Right atrium auricular region (tissue), 2 donors: ENCODE data around the gene ERVH48-1. TPM values are rescaled to one million over a fixed set of nuclear protein-coding genes. Genes with fewer than 3 reads are reported as not detected.
"Not testable (repeated sequence)": the region's sequence is repeated elsewhere in the genome, so short reads cannot be mapped to it uniquely, and the experiment has no call there.

ENCODE experiments used
- DNase-seq: peaks from one replicate; pipeline ENCODE4 v3.0.0-alpha.2; 2019; ENCODE audit warnings: low spot score
- H3K27ac ChIP-seq, 2 donors: fragments of 200-600 bp; sonication (generic); 1 replicate in 1 of 2; 2 replicates in 1 of 2; pipeline ENCODE4 v1.5.1; 2016 to 2019
- H3K27me3 ChIP-seq, 2 donors: fragments of 200-600 bp; sonication (generic); one replicate each; pipeline versions ENCODE4 v1.5.1 to v1.6.0; 2017 to 2019
- H3K36me3 ChIP-seq: fragments of 200-600 bp; sonication (generic); one replicate; pipeline ENCODE4 v1.5.1; 2016
- H3K4me1 ChIP-seq, 2 donors: fragments of 200-600 bp; sonication (generic); one replicate each; pipeline versions ENCODE4 v1.5.1 to v1.6.0; 2017 to 2019
- H3K4me3 ChIP-seq, 2 donors: fragments of 200-600 bp; sonication (generic); 1 replicate in 1 of 2; 2 replicates in 1 of 2; pipeline ENCODE4 v1.5.1; 2017 to 2019; ENCODE audit warnings: mild to moderate bottlenecking in 1 of 2, moderate library complexity in 1 of 2
- H3K9me3 ChIP-seq, 2 donors: fragments of 200-600 bp; sonication (generic); one replicate each; pipeline ENCODE4 v1.5.1; 2019
- CTCF ChIP-seq, 2 donors: fragments of 200-600 bp; sonication (generic); IDR thresholded peaks; one replicate each; pipeline ENCODE4 v1.5.1; 2019; ENCODE audit warnings: antibody characterized with exemption in 2 of 2
- total RNA-seq, 2 donors: library from RNA; depleted of rRNA; stranded (reverse); fragments of >200 nt; gene quantifications; one replicate each; pipeline ENCODE4 v1.1.0, GENCODE V29; 2016

Gene ERVH48-1
- total RNA-seq, 2 donors from 2014 or later, result not detected

- Histone ChIP-seq H3K4me1 (peaks cover 0 to 10% of the 10 kb centered on the region in 2 donors), H3K9me3 (no peaks in the 10 kb centered on the region), H3K27ac (no peak overlapping the region), H3K4me3 (no peak overlapping the region), H3K36me3 (no peaks in the 10 kb centered on the region), H3K27me3 (no peaks in the 10 kb centered on the region)
- TF ChIP-seq CTCF (IDR thresholded peaks at IDR 0.05), result no peak
- DNase-seq, result no peak
These were observed 45.7 kb upstream of the ERVH48-1 start for GRCh38 chr21:42970946-42971653.

GRCh38 chr21:42969193-42969600 is 43.8 kb upstream of the ERVH48-1 start:
- TF ChIP-seq CTCF (IDR thresholded peaks at IDR 0.05), result no peak
- DNase-seq, result no peak
- Histone ChIP-seq H3K4me1 (peaks cover 0 to 6% of the 10 kb centered on the region in 2 donors), H3K9me3 (no peaks in the 10 kb centered on the region), H3K36me3 (no peaks in the 10 kb centered on the region), H3K4me3 (no peak overlapping the region), H3K27me3 (no peaks in the 10 kb centered on the region), H3K27ac (no peak overlapping the region)

- not testable (repeated sequence) for H3K9me3 ChIP-seq, H3K27ac ChIP-seq, DNase-seq, H3K4me1 ChIP-seq, H3K27me3 ChIP-seq, H3K36me3 ChIP-seq, H3K4me3 ChIP-seq
These were observed 42.2 kb upstream of the ERVH48-1 start for GRCh38 chr21:42967616-42968015.

- TF ChIP-seq CTCF (IDR thresholded peaks at IDR 0.05), result no peak
- Histone ChIP-seq H3K27me3 (no peaks in the 10 kb centered on the region), H3K4me1 (no peaks in the 10 kb centered on the region), H3K27ac (no peak overlapping the region), H3K4me3 (no peak overlapping the region), H3K9me3 (no peaks in the 10 kb centered on the region), H3K36me3 (no peaks in the 10 kb centered on the region)
- no peak for DNase-seq
These were observed 39.8 kb upstream of the ERVH48-1 start for GRCh38 chr21:42965211-42965560.

- no peak overlapping the region for H3K27ac ChIP-seq
- no peaks in the 10 kb centered on the region for H3K36me3 ChIP-seq
- no peak overlapping the region for H3K4me3 ChIP-seq
- no peaks in the 10 kb centered on the region for H3K9me3 ChIP-seq
- no peaks in the 10 kb centered on the region for H3K27me3 ChIP-seq
- no peak for TF ChIP-seq CTCF (IDR thresholded peaks at IDR 0.05)
- H3K4me1 ChIP-seq, result no peaks in the 10 kb centered on the region
- no peak for DNase-seq
These were observed 39.2 kb upstream of the ERVH48-1 start for GRCh38 chr21:42964546-42965210.

- TF ChIP-seq CTCF (IDR thresholded peaks at IDR 0.05), result no peak
- DNase-seq, result no peak
- H3K27ac ChIP-seq, result no peak overlapping the region
- H3K4me1 ChIP-seq, result no peaks in the 10 kb centered on the region
- H3K36me3 ChIP-seq, result no peaks in the 10 kb centered on the region
- no peaks in the 10 kb centered on the region for H3K27me3 ChIP-seq
- H3K4me3 ChIP-seq, result no peak overlapping the region
- H3K9me3 ChIP-seq, result no peaks in the 10 kb centered on the region
These were observed 38.7 kb upstream of the ERVH48-1 start for GRCh38 chr21:42964086-42964485.
